Measurements from ENCODE around the gene NEK8.

GRCh38 chr17:28755486-28755885 is 26.9 kb downstream of the NEK8 start:
- no peak for TF ChIP-seq POLR2A (IDR thresholded peaks at IDR 0.05)
- TF ChIP-seq CTCF (IDR thresholded peaks at IDR 0.05), result no peak
